GM23338 (cell line): ENCODE results near the gene LITAF.

Experiments
- CREB1 ChIP-seq: fragments of 250-450 bp; sonication (Bioruptor Pico); IDR thresholded peaks from 2 replicates; pipeline ENCODE4 v1.5.0; 2020; ENCODE audit warnings: low read depth, mild to moderate bottlenecking, moderate library complexity
- CTCF ChIP-seq, 2 experiments: fragments of 200-600 bp in 1 of 2; sonication (generic) in 1 of 2; conservative IDR thresholded peaks; 2 replicates each; pipeline versions ENCODE4 v1.5.1 to v1.6.1; 2016 to 2017; ENCODE audit warnings: antibody characterized with exemption in 2 of 2, low read depth in 2 of 2, mild to moderate bottlenecking in 2 of 2, moderate library complexity in 1 of 2
- EZH2 ChIP-seq: fragments of 200-600 bp; sonication (generic); IDR thresholded peaks from one replicate; pipeline ENCODE4 v1.8.0; 2017; ENCODE audit warnings: antibody characterized with exemption, mild to moderate bottlenecking, low read depth; ENCODE audit not compliant: unreplicated experiment
- POLR2AphosphoS5 ChIP-seq: IDR thresholded peaks from 2 replicates; pipeline ENCODE4 v1.6.1; 2016; ENCODE audit warnings: antibody characterized with exemption, low read depth
- REST ChIP-seq: IDR thresholded peaks from one replicate; pipeline ENCODE4 v1.6.1; 2018; ENCODE audit warnings: antibody characterized with exemption; ENCODE audit not compliant: unreplicated experiment
- ZNF114 ChIP-seq: fragments of 250-450 bp; sonication (Bioruptor Pico); IDR thresholded peaks from 2 replicates; pipeline ENCODE4 v1.5.0; 2020; ENCODE audit warnings: mild to moderate bottlenecking, moderate library complexity

- no peak for TF ChIP-seq CTCF (conservative IDR thresholded peaks at IDR 0.05; ENCODE audit: low read depth in 2 of 2)
- TF ChIP-seq POLR2AphosphoS5, result no peak
- TF ChIP-seq EZH2, result no peak
- TF ChIP-seq REST, result no peak
- no peak for TF ChIP-seq CREB1
- no peak for TF ChIP-seq ZNF114
Observed at GRCh38 chr16:11500700-11501346, 85.9 kb downstream of the LITAF start.
